Stimulated activated CD8-positive, alpha-beta memory T cell treated with anti-CD3 and anti-CD28 coated beads, Interleukin-12 subunit alpha, Interleukin-12 subunit beta, amount 100 ng/mL, for 24 hours (primary cell): ENCODE measurements around the gene MMP3.
"Not testable (repeated sequence)": the region's sequence is repeated elsewhere in the genome, so short reads cannot be mapped to it uniquely, and the experiment has no call there.

Experiments
- DNase-seq: peaks from one replicate; pipeline ENCODE4 v3.0.0-alpha.2; 2020; ENCODE audit errors: extremely low read depth

Gene MMP3

DNA sequence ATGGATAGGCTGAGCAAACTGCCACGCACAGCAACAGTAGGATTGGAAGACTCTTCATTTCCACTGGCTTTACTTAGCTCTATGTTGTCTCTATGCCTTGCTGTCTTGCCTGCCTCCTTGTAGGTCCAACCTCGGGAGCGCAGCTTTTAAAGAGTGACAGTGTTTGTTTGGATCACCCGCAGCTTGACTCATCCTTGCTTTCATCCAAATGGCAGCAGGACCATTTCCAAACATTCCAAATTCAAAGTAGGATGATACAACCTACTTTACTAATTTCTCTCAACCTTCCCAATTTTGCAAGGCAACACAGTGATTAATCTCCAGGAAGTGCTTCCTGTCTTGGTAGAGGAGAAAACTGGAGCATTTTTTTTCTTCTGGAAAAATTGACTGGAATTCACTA lies at the start of gene MMP3:
Gene MMP3 (minus strand): TSS at position 121 of the 400 bp plus-strand sequence. CDS start 63 bp downstream, at position 58.
- no peak for DNase-seq

DNA sequence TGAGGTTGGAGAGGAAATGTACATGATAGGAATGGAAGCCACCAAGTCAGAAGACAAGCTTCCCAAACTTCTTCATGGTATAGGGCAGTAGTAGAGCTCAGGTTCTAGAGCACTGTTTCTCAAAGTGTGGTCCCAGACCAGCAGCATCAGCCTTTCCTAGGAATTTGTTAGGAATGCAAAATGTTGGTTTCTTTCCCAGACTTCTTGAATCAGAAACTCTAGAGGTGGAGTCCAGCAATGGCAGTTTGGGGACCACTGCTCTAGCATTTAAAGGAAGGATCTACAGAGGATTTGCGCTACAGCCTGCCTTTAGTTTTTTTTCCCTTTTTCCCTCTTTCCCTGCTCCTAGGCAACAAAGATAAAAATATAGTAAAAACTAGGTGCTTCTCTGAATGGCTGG lies 48.3 kb upstream of the MMP3 start:
- DNase-seq: no peak

GRCh38 chr11:102886999-102887398 lies 43.6 kb upstream of the MMP3 start:
- DNase-seq: no peak

GRCh38 chr11:102883141-102883540 lies 39.7 kb upstream of the MMP3 start:
- no peak for DNase-seq

DNA sequence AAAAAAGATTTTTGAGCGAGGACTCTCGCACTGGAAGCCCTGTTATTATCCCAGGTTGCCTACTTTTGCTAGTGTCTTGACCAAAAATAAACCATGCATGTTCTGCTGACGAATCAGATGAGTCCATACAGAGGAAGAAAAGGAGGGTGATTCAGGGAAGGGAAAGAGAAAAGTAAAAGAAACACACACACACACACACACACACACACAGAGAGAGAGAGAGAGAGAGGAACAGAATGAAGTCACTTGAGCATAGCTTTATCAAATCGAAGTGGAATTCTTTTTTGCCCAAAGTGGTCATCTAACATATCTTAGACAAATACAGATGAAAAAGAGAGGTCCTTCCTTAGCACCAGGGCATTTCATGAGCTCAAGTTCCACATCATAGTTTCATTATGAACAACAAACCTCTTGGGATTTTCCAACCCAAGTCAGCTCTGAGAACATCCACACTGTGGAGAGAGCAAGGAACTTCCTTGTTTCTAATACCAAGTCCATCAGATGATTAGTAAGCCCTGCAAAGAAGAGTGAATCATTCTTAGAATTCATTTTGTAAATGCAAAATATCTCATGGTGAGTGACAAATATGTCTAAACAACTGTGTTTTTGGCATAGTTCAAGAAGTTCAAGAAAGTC lies 39.1 kb upstream of the MMP3 start:
- DNase-seq: no peak

DNA sequence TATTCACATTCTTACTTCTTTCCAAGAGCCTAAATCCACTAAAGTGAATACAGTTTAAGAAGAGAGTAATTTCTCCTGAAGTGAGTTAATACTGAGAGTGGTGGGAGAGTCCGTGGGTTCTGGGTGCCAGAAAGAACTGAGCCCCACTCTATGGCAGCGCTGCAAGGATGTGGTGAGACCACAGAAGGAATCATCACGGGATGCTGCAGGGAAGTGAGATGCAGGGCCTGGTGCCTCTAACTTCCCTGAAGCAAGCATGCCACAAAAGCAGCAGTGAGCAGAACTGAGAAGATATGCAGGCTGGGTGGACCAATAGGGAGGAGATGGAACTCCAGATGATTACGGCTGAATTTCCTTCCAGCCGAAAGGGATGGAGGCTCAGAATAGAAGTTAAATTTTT lies 36.4 kb upstream of the MMP3 start:
- DNase-seq: no peak

DNA sequence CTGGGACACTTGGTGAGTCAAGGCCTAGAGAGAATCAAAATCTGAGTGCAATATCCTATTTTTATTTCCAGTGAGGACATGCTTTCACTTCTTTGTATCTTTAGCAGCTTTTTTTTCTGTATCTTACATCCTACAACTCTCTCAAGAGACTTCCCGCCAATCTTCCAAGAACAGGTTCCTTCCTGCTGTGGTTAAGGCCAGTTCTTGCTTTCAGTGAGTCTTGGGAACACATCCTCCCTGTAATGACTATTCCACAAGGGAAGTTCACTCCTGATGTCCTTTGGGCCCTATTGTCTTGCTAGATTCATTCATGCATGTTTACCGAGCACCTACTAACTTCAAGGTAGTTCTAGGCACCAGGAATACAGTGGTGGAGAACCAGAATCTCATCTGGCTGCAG lies 35.2 kb upstream of the MMP3 start:
- DNase-seq: no peak

DNA sequence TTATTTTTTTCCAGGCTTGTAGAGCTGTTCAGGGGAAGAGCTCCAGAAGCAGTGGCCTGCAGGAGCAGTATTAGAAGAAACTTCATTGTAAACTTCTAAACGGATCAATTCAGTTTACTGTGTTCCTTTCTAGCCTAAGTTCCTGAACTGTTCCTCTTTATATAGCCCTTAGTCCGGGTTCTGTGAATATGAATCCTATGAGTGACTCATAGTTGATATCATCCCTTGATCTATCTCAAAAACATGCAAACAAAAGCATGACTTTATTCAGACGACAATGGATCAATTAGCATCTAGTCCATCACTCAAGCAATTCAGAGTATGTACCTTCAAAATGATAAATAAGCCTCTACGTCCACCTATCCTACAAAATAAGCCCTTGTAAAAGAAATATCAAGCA lies 31.4 kb upstream of the MMP3 start, which contains the start of gene MMP12:
Gene MMP12 (minus strand): TSS at position 131 of the 400 bp plus-strand sequence. CDS start 45 bp downstream, at position 86.
- no peak for DNase-seq

GRCh38 chr11:102869354-102869964 lies 26.1 kb upstream of the MMP3 start:
- DNase-seq: not testable (repeated sequence)

DNA sequence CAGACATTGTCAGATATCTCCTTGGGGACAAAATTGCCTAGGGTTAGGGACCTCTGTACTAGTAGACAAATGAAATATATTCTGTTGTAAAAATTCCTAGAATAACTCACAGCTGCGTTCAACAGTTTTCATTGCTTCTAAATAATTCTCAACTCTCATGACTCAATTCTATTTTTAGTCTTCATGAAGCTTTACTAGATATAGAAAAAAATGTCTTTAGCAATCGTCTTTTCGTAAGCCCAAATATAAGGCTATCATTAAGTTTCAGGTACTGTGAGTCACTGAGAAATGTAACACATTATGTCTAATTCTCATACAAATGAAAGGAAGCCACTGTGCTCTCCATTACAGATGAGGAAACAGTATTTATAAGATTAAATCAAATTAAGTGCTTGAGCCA lies 24.9 kb upstream of the MMP3 start:
- no peak for DNase-seq

GRCh38 chr11:102864724-102865123 lies 21.3 kb upstream of the MMP3 start:
- no peak for DNase-seq

GRCh38 chr11:102853956-102854355 lies 10.5 kb upstream of the MMP3 start:
- no peak for DNase-seq

- no peak for DNase-seq
Measured at GRCh38 chr11:102853055-102853454, 9.6 kb upstream of the MMP3 start.

DNA sequence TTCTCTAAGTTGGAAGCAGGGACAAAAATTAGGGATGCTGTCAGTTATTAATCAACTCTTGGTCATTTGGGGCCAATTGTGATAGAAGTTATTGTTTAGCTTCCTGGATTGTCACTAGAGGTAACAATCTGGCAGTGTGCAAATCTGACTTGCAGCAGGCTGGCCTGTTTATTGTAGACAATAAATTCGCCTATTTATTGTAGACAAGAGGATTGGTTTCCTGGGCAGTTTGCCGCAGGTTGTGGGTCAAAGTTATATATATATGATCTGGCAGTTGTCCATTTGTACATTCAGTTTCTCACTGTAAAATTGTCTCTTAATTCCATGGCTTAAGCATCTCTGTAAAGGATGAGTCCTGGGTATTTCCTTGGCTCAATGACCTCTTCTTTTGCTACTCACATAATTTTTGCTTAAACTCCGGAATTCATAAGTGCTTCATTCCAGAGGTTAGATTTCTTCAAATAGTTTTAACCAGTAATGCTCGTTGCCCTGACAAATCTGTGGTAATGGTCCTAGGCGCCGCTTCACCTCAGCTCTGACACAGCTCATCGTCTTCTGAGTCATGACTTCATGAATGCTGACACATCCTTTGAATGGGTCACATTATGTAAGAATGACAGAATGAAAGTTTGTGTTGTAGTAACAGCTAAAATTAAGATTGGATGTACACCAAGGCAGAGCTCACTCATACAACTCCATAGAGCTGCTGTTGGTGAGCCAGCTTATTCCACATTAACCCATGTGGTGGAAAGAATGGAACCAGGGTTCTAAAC lies 7.8 kb upstream of the MMP3 start:
- DNase-seq: no peak

GRCh38 chr11:102849311-102849710 lies 5.9 kb upstream of the MMP3 start:
- DNase-seq: no peak

DNA sequence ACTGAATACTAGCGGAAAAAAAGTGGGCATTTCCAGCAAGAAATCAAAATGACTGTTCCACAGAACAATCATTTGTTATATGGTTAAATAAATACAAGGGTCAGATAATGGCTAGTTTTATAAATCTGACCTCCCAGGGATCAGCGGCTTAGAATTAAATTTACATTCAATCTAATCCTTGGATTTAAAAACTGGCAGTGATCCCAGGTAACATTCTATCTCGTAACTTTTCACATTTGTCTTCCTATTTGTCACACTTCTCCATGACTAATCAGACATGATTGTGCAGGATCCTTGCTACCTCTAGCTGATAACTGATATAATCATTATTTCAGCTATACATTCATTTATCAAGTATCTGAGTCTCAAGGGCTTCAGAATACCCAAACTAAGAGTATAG lies 2.9 kb upstream of the MMP3 start:
- DNase-seq: no peak

GRCh38 chr11:102842930-102843329 lies 479 bp downstream of the MMP3 start:
- DNase-seq: no peak

GRCh38 chr11:102840018-102840417 lies 3.4 kb downstream of the MMP3 start:
- no peak for DNase-seq

DNA sequence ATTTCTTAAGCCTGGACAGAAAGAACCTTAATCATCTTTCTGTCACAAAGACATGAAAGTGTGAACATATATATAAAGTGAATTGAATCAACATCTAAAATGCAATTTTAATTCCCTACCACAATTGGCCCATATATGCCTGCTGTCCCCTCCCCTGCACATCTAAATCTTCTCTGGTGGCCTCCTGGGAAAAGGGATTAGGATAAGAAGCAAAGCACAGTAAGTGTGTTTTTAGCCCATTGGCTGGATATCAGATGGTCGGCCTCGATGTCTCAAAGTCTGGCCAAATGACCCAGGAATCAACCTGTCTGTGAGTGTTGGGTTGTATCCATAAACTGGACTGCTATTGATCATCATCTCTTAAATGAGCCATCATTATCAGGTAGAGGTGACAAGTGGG lies 5.8 kb downstream of the MMP3 start:
- DNase-seq: no peak

- no peak for DNase-seq
Measured at GRCh38 chr11:102837156-102837555, 6.3 kb downstream of the MMP3 start.

DNA sequence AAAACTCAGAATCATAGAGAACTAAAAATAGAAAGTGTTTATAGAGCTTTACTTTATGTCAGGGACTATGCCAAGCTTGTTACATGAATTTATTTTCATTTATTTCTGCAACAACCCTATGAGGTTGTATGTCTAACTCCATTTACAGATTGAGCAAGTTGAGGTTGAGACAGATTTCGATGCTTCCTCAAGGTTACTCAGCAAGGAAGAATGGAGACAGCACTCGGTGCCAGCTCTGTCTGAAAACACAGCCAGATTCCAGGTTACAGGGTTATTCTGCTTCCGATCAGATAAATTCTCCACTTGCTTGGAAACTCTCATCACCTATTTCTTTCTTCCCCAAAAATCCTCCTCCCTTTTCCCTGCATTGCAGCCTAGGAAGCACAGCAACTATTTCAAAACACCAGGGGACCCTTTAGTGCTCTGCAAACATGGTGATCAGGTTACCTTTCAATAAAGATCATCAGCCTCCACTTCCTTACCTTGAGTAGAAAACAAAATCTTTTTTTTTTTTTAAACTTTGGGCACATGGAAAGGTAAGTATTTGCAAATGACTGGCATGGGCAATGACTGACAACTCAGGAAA lies 7.0 kb downstream of the MMP3 start:
- DNase-seq: no peak

- DNase-seq: no peak
Measured at GRCh38 chr11:102833731-102834130, 9.7 kb downstream of the MMP3 start.

DNA sequence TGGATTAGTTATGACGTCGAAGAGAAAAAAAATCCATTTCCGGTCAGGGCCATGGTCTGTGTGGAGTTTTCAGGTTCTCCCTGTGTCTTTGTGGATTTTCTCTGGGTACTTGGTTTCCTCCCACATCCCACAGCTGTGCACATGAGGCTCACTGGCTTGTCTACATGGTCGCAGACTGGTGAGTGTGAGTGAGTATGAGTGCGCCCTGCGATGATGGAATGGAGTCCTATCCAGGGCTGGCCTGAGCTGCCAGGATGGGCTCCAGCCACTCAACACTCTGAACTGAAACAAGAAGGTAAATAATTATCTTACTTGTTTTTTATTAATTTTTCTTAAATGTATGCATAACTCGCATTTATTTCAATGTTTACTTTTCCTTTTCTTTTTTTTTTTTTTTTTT lies 10.8 kb downstream of the MMP3 start:
- no peak for DNase-seq
